Measurements from ENCODE around the gene TMEM207.

Gene TMEM207

GRCh38 chr3:190382082-190382481 lies 67.6 kb downstream of the TMEM207 start:
- Mint-ChIP-seq H3K4me1 (no peaks in the 10 kb centered on the region), H3K27ac (no peak overlapping the region), H3K4me3 (no peak overlapping the region), H3K27me3 (ENCODE audit: low read depth) (no peaks in the 10 kb centered on the region), H3K9me3 (no peaks in the 10 kb centered on the region), H3K36me3 (ENCODE audit: low read depth) (no peaks in the 10 kb centered on the region)
- TF ChIP-seq CTCF (IDR thresholded peaks at IDR 0.05; ENCODE audit: unreplicated experiment in 3 of 3): no peak

- Mint-ChIP-seq H3K9me3 (no peaks in the 10 kb centered on the region), H3K27ac (no peak overlapping the region), H3K27me3 (ENCODE audit: low read depth) (no peaks in the 10 kb centered on the region), H3K4me1 (no peaks in the 10 kb centered on the region), H3K4me3 (no peak overlapping the region), H3K36me3 (ENCODE audit: low read depth) (no peaks in the 10 kb centered on the region)
- TF ChIP-seq CTCF (IDR thresholded peaks at IDR 0.05; ENCODE audit: unreplicated experiment in 3 of 3): no peak
These were observed 68.3 kb downstream of the TMEM207 start for GRCh38 chr3:190381441-190381840.

GRCh38 chr3:190380184-190380583 lies 69.5 kb downstream of the TMEM207 start:
- no peak for TF ChIP-seq CTCF (IDR thresholded peaks at IDR 0.05; ENCODE audit: unreplicated experiment in 3 of 3)
- Mint-ChIP-seq H3K27me3 (ENCODE audit: low read depth) (no peaks in the 10 kb centered on the region), H3K27ac (no peak overlapping the region), H3K9me3 (no peaks in the 10 kb centered on the region), H3K4me3 (no peak overlapping the region), H3K4me1 (peaks cover 7% of the 10 kb centered on the region), H3K36me3 (ENCODE audit: low read depth) (no peaks in the 10 kb centered on the region)

All from nephron (organoid).